ENCODE data around the gene OVOL1. TPM values are rescaled to one million over a fixed set of nuclear protein-coding genes. Genes with fewer than 3 reads are reported as not detected.

OVOL1 gene
- total and polyA plus RNA-seq, 2 of the 8 experiments (the other 6 are each of a cell fraction or from before 2014, with no cell fraction given): 2.6 to 3.4 TPM

- TF ChIP-seq JUN (IDR thresholded peaks at IDR 0.05; ENCODE audit: low read depth, low read length) (no peak), CEBPB (IDR thresholded peaks at IDR 0.05; ENCODE audit: low read depth, low read length) (no peak), BCL11A (IDR thresholded peaks at IDR 0.05; ENCODE audit: low read depth in 2 of 2, low read length in 2 of 2) (no peak), POU5F1 (IDR thresholded peaks at IDR 0.05; ENCODE audit: low read depth, low read length) (no peak), SIRT6 (IDR thresholded peaks at IDR 0.05; ENCODE audit: low read length) (no peak), CHD2 (IDR thresholded peaks at IDR 0.05; ENCODE audit: low read length) (no peak), SRF (IDR thresholded peaks at IDR 0.05; ENCODE audit: low read depth, low read length) (no peak)
Measured at GRCh38 chr11:65739022-65739421, 47.8 kb upstream of the OVOL1 start (continued).
